Keratinocyte (primary cell): ENCODE data around the gene CISD3.

Experiments used
- CTCF ChIP-seq, 3 experiments: IDR thresholded peaks in 1 of 3; conservative IDR thresholded peaks in 1 of 3; optimal IDR thresholded peaks in 1 of 3; 2 replicates in 2 of 3; 3 replicates in 1 of 3; pipeline versions ENCODE3 to v1.5.1; 2011; ENCODE audit warnings: low read length in 3 of 3, mild to moderate bottlenecking in 3 of 3, moderate library complexity in 2 of 3, control low read depth in 1 of 3, inconsistent platforms in 1 of 3; ENCODE audit not compliant: insufficient read depth in 2 of 3; ENCODE audit errors: extremely low read depth in 1 of 3
- EZH2 ChIP-seq: IDR thresholded peaks from one replicate; pipeline ENCODE4 v1.6.1; 2012; ENCODE audit warnings: inconsistent platforms, mild to moderate bottlenecking, low read length, moderate library complexity

- TF ChIP-seq CTCF (optimal IDR thresholded peaks at IDR 0.05 in 1 of 3, IDR thresholded peaks at IDR 0.05 in 1 of 3, conservative IDR thresholded peaks at IDR 0.05 in 1 of 3; ENCODE audit: extremely low read depth in 1 of 3, insufficient read depth in 2 of 3, low read length in 3 of 3) (no peak), EZH2 (no peak)
These were observed 1.8 kb upstream of the CISD3 start for GRCh38 chr17:38728290-38728831.
